Adipocyte (in vitro differentiated cells): ENCODE results near the gene PIK3IP1.

Experiments
- DNase-seq: peaks from one replicate; pipeline ENCODE4 v3.0.0-alpha.2; 2015; ENCODE audit warnings: low read depth
- H3K27me3 ChIP-seq: replicated peaks from 2 replicates; pipeline ENCODE4 v1.7.0; 2013; ENCODE audit warnings: mild to moderate bottlenecking, low read length, moderate library complexity; ENCODE audit not compliant: control insufficient read depth, insufficient read depth
- H3K36me3 ChIP-seq: 2 replicates; pipeline ENCODE4 v1.7.0; 2013; ENCODE audit warnings: low read length, mild to moderate bottlenecking, moderate library complexity; ENCODE audit not compliant: control insufficient read depth, insufficient read depth, severe bottlenecking
- H3K4me1 ChIP-seq: 2 replicates; pipeline ENCODE4 v1.7.0; 2013; ENCODE audit warnings: mild to moderate bottlenecking, low read length, moderate library complexity; ENCODE audit not compliant: control insufficient read depth, insufficient read depth
- H3K4me3 ChIP-seq: 2 replicates; pipeline ENCODE4 v1.7.0; 2013; ENCODE audit warnings: mild to moderate bottlenecking, low read length, moderate library complexity
- H3K9ac ChIP-seq: 2 replicates; pipeline ENCODE4 v1.7.0; 2013; ENCODE audit warnings: mild to moderate bottlenecking, low read length, moderate library complexity
- H3K9me3 ChIP-seq: 2 replicates; pipeline ENCODE4 v1.7.0; 2013; ENCODE audit warnings: mild to moderate bottlenecking, low read length, moderate library complexity; ENCODE audit not compliant: control insufficient read depth

Gene PIK3IP1

GRCh38 chr22:31292236-31292989, at the start of gene PIK3IP1:
Gene PIK3IP1 (minus strand): TSS chr22:31292488. CDS start chr22:31292344, 144 bp downstream.
- Histone ChIP-seq H3K27me3 (no peaks in the 10 kb centered on the region), H3K4me3 (peak within 1 kb of the TSS; percentile 94), H3K36me3 (peaks cover 23% of the 10 kb centered on the region), H3K9me3 (no peaks in the 10 kb centered on the region), H3K4me1 (peaks cover 54% of the 10 kb centered on the region), H3K9ac (peak within 1 kb of the TSS; percentile 93)
- DNase-seq, result peak; percentile 94

- Histone ChIP-seq H3K36me3 (peaks cover 31% of the 10 kb centered on the region), H3K4me3 (no peak overlapping the region), H3K4me1 (peaks cover 18% of the 10 kb centered on the region)
Observed at GRCh38 chr22:31341386-31342088, 49.2 kb upstream of the PIK3IP1 start.

GRCh38 chr22:31340765-31341247, 48.5 kb upstream of the PIK3IP1 start:
- Histone ChIP-seq H3K9me3 (no peaks in the 10 kb centered on the region), H3K36me3 (peaks cover 31% of the 10 kb centered on the region), H3K4me3 (no peak overlapping the region), H3K9ac (no peak overlapping the region), H3K27me3 (no peaks in the 10 kb centered on the region), H3K4me1 (peaks cover 18% of the 10 kb centered on the region)
- DNase-seq, result no peak

More at GRCh38 chr22:31341386-31342088, 49.2 kb upstream of the PIK3IP1 start:
- no peak for DNase-seq
- no peak overlapping the region for H3K9ac ChIP-seq
- H3K27me3 ChIP-seq, result no peaks in the 10 kb centered on the region
- no peaks in the 10 kb centered on the region for H3K9me3 ChIP-seq

GRCh38 chr22:31340360-31340759, 48.1 kb upstream of the PIK3IP1 start:
- Histone ChIP-seq H3K9ac (no peak overlapping the region), H3K9me3 (no peaks in the 10 kb centered on the region), H3K4me3 (no peak overlapping the region), H3K27me3 (no peaks in the 10 kb centered on the region), H3K36me3 (peaks cover 35% of the 10 kb centered on the region), H3K4me1 (peaks cover 18% of the 10 kb centered on the region)
- DNase-seq, result no peak

- Histone ChIP-seq H3K9ac (no peak overlapping the region), H3K4me3 (no peak overlapping the region), H3K4me1 (peaks cover 14% of the 10 kb centered on the region), H3K9me3 (no peaks in the 10 kb centered on the region), H3K36me3 (peaks cover 46% of the 10 kb centered on the region), H3K27me3 (no peaks in the 10 kb centered on the region)
- no peak for DNase-seq
Observed at GRCh38 chr22:31339148-31339832, 47.0 kb upstream of the PIK3IP1 start.

- Histone ChIP-seq H3K9ac (no peak overlapping the region), H3K4me1 (peaks cover 11% of the 10 kb centered on the region), H3K4me3 (no peak overlapping the region), H3K27me3 (no peaks in the 10 kb centered on the region), H3K36me3 (peaks cover 48% of the 10 kb centered on the region), H3K9me3 (no peaks in the 10 kb centered on the region)
- no peak for DNase-seq
Observed at GRCh38 chr22:31337178-31337577, 44.9 kb upstream of the PIK3IP1 start.

- peaks cover 18% of the 10 kb centered on the region for H3K4me1 ChIP-seq
- H3K4me3 ChIP-seq, result no peak overlapping the region
- peaks cover 35% of the 10 kb centered on the region for H3K36me3 ChIP-seq
- no peaks in the 10 kb centered on the region for H3K27me3 ChIP-seq
- H3K9me3 ChIP-seq, result no peaks in the 10 kb centered on the region
- no peak for DNase-seq
- H3K9ac ChIP-seq, result no peak overlapping the region
Observed at GRCh38 chr22:31334329-31334728, 42.0 kb upstream of the PIK3IP1 start.

- H3K36me3 ChIP-seq, result peaks cover 35% of the 10 kb centered on the region
- no peak overlapping the region for H3K9ac ChIP-seq
- no peak overlapping the region for H3K4me3 ChIP-seq
- H3K27me3 ChIP-seq, result no peaks in the 10 kb centered on the region
- no peak for DNase-seq
- peaks cover 18% of the 10 kb centered on the region for H3K4me1 ChIP-seq
- no peaks in the 10 kb centered on the region for H3K9me3 ChIP-seq
Observed at GRCh38 chr22:31333641-31334040, 41.4 kb upstream of the PIK3IP1 start.

GRCh38 chr22:31332886-31333285, 40.6 kb upstream of the PIK3IP1 start:
- Histone ChIP-seq H3K4me1 (peaks cover 22% of the 10 kb centered on the region), H3K27me3 (no peaks in the 10 kb centered on the region), H3K9me3 (no peaks in the 10 kb centered on the region), H3K9ac (no peak overlapping the region), H3K36me3 (peaks cover 35% of the 10 kb centered on the region), H3K4me3 (no peak overlapping the region)
- no peak for DNase-seq

GRCh38 chr22:31332010-31332409, 39.7 kb upstream of the PIK3IP1 start:
- Histone ChIP-seq H3K4me1 (peaks cover 26% of the 10 kb centered on the region), H3K9me3 (no peaks in the 10 kb centered on the region), H3K36me3 (peaks cover 30% of the 10 kb centered on the region), H3K27me3 (no peaks in the 10 kb centered on the region), H3K4me3 (no peak overlapping the region), H3K9ac (no peak overlapping the region)
- no peak for DNase-seq
